ENCODE measurements around the gene CMTM1.
"Not testable (repeated sequence)": the region's sequence is repeated elsewhere in the genome, so short reads cannot be mapped to it uniquely, and the experiment has no call there.

Gene CMTM1

DNA sequence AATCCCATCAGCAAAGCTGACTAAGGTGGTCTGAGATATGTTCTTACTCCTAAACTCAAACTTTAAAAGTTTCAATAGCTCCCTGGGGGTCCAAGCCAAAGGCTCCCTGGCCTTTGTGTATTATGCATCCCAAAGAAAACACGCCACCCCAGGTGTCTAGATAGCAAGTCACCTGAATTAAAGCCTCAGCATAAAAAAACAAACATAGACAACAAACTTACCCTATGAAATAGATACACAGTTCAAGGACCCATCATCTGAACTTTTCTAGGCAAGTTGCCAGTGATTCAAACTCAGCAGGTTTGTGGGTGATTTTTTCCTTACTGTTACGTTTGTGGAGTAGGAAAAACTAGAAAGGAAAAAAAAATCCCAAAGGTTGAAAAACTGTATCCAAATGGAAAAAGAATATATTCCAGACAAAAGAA, 50.8 kb downstream of the CMTM1 start:
- no peak for DNase-seq

DNA sequence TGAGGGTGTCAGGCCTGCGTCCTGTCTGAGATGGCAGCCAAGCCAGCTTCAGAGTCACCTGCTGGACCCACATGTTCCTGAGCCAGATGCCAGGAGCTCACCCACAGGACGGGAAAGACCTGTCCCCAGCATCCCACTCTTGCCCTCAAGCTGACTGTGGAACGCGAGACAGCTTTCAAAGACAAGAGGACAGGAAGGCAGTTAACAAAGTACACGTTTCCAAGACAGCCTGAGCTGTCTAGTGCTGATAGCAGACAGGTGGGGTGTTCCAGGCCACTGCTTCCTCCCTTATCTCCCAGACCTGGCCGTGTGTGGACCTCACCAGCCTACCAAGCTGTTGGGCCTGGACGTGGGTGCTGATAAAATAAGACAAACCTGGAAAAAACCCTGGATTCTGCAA, 51.5 kb downstream of the CMTM1 start:
- DNase-seq = no peak

DNA sequence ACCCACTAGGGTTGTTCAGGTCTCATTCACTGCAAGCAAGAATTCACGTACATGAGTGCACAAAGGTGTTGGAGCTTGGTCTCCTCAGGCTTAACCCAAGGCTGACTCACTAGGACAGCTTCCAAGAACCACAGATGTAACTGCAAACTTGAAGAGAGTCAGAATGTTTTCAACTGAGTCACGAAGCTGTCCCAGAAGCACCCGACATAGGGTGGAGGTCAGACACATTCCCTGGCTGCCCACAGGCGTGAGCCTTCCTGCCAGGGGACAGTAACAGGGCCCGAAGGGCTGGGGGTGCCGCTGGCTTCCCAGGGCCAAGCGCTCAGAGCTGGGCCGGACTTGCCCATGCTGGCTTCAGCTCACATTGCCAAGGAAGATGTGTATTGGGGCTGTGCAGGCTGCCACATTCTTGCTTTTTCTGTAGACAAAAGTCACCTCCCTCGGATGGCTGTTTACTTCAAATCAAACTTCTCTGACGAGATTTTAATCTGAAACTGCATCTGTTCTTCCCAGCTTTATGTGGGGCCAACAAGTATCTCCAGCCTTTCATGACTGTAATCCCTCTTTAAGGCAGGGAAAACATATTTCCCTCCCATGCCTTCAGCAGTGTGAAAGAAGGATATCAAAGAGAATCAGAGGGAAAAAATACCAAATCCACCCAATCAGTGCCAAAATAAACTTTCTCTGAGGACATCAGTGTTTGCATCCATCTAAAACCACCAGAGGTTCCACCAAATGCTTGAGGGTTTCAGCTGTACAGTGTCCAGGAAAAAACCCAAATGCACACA, 52.5 kb downstream of the CMTM1 start:
- DNase-seq = no peak

DNA sequence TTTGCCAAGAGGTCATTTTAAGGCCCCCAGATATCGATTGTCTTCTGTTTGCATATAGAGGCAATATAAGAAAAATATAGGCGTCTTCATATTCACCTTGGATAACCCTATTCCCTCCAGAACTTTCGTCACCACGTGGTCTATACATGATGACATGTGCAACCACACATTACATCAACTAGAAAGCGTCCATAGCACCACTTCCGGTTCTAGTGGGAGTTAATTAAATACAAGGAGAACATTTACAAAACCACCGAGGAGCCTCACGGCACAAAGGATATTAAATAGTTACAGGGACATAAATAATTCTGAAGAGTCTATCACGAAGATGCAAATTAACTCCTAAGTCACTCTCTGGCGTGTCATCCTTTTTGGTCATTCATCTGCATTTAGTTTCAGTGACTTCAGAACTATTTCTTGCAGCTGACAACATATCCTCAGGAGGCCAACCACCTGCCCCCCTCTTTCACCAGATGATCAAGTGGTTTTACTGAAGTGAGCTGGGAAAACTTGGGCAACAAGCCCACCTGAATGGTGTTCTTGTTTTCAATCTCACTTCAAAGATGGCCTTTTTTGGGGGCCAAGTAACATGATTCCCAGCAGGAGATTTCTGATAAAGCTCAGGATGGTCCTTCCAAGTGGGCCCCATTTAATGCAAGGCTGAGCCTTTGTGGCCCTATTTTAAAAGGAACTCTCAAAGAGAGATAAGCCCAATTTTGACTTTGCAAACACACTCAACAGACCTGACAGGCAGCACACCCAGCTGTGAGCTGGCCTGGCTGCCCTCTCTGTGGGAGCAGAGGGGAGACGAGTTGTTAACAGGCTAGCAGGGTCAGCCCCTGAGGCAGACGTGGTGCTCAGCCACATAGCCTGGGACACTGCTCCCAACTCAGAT, 53.5 kb downstream of the CMTM1 start:
- no peak for DNase-seq

DNA sequence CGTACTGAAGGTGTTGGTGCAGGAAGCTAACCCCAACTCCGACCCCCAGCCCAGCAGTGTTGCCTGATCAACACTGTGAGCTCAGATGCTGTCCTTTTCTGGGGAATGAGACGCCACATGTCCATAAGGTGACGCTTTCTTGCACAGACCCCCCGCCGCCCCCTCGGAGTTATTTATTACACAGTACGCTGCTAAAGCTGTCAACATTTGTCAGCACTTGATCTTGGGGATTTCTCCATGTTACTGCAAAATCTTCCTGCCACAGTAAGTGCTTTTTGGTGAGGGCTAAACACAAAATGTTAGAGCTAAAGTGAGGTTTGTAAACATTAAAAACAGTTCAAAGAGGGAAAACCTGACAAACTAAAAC, 54.2 kb downstream of the CMTM1 start:
- no peak for DNase-seq

DNA sequence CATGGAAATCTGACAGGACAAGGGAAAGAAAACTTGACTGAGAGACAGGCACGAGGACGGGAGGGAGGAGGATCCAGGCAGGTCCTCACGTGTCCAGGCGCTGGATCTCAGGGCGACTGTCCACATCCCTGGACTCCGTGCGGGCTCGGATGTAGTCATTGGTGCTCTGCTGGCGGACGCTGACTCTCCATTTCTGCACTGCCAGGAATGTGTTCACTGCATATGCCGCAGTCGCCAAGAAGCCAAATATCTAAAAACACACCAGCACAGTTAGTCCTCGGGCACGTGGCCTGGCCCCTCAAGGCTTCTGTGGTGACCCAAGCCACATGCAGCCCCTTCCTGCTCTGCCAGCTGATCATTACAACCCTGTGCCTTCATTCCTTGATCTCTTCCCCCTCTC, 55.7 kb downstream of the CMTM1 start:
- DNase-seq = no peak

DNA sequence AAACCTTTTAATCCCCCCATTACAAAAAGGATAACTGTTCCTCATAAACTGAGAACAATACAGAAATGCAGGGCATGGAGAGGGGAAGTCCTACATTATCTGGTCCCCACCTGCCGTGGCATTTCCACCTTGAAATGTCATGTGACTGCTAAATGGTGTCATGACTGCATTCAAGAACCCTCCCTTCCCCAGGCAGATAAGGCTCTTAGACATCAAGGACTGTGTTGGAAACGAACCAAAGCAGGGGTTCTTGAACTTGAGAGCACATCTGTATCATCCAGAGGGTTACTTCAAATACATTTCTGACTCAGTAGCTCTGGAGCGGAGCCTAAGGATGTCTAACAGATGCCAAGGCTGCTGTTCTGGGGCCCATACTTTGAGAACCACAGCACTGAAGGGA, 56.6 kb downstream of the CMTM1 start:
- no peak for DNase-seq

DNA sequence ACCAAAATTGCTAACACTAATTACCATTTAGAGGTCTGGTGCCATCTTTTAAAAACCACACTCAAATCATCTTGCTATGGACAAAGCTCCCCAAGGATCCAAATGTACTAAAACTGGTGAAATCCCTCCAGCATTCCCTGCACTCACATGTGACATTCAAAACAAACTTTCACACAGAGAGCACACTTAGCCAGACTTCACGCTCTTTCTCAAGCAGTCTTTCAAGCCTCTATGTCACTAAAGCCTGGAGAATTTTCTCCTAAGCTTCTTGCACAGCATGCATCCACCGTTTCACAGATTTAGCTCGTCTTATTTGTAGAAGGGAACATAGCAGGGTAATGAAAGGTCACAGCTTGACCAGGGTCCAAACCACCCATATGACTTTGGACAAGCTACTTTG, 57.5 kb downstream of the CMTM1 start:
- DNase-seq = no peak

DNA sequence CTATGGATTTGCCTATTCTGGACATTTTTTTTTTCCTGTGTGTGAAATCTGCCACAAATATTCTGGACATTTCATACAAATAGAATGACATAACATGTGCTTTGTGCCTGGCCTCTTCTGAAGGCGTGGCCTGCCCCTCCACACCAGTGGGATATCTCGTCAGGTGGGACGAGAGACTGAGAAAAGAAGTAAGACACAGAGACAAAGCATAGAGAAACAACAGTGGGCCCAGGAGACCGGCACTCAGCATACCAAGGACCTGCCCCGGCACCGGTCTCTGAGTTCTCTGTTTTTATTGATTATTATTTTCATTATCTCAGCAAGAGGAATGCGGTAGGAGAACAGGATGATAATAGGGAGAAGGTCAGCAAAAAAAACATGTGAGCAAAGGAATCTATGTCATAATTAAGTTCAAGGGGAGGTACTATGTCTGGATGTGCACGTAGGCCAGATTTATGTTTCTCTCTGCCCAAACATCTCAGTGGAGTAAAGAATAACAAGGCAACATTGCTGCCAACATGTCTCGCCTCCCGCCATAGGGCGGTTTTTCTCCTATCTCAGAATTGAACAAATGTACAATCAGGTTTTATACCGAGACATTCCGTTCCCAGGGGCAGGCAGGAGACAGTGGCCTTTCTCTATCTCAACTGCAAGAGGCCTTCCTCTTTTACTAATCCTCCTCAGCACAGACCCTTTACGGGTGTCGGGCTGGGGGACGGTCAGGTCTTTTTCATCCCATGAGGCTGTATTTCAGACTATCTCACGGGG, 61.6 kb downstream of the CMTM1 start:
- DNase-seq = not testable (repeated sequence)
